G401 (cell line): Measurements from ENCODE around the gene FXN. TPM values are rescaled to one million over a fixed set of nuclear protein-coding genes. Genes with fewer than 3 reads are reported as not detected.
"Not testable (repeated sequence)": the region's sequence is repeated elsewhere in the genome, so short reads cannot be mapped to it uniquely, and the experiment has no call there.

ENCODE experiments used
- DNase-seq: peaks from one replicate; pipeline ENCODE4 v3.0.0-alpha.2; 2015; ENCODE audit warnings: low spot score
- in situ Hi-C: cut with HindIII; loops from 2 replicates; pipeline ENCODE4 v1.10.0; 2016; ENCODE audit warnings: low sequenced_read_pairs, mixed read lengths
- total RNA-seq: library from RNA; depleted of rRNA; stranded (reverse); fragments of >200 nt; shearing (Covaris generic); gene quantifications from 2 replicates; pipeline ENCODE4 v1.2.3, GENCODE V29; 2014

FXN gene
- total RNA-seq, 1 experiment from 2014 or later: 29.9 TPM

DNA sequence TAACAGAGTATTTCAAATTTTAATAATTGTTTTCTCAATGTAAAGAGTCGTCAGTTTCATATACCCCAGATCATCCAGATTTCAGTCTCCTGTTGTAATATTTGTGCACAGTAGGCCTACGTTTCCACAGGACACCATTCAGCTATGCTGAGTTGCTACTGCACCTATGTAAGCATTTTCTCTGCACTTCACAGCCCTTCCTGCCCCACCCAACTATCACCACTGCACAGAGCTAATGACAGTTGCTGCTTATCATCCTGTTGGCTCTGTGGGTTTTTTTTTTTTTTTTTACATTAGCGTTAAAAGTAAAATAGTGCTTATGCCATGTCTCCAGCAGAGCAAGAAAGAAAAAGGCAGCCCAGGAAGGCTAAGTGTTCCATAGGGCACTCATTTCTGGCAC is 15.7 kb upstream of the FXN start:
- in situ Hi-C loops: no loop called here

DNA sequence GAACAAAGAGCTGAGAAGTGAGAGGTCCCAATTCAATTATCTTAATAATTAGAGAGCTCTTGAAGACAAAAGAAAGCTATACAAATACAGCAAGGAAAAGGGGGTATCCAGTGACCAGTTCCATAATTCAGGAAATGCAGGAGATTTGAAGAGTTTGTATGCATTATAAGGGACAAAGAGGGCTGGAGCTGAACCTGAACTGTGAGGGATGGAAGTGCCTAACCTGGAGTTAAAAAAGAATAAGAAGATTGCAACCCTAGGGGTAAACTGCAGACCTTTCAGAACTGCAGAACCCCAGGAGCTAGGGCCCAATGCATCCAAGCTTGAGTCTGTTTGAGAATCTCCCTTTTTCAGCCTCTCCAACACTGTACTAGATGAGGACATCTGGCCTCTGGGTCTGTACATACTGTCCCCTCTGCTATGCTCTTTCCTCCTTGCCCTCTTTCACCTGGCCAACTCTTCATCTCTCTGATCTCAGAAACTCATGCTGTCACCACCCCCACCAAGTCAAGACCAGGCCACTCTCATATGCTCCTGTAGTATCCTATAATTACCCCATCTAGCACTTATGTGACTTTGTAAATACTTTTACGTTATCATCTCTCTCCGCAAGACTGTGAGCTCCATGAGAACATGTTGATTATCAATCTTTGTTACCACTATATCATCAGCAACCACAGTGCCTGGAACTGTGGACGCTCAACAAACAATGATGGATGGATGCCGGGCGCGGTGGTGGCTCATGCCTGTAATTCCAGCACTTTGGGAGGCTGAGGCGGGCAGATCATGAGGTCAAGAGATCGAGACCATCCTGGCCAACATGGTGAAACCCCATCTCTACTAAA is 15.0 kb upstream of the FXN start:
- in situ Hi-C loops: no loop called here
- no peak for DNase-seq

More for the DNA sequence above, 15.7 kb upstream of the FXN start:
- no peak for DNase-seq

DNA sequence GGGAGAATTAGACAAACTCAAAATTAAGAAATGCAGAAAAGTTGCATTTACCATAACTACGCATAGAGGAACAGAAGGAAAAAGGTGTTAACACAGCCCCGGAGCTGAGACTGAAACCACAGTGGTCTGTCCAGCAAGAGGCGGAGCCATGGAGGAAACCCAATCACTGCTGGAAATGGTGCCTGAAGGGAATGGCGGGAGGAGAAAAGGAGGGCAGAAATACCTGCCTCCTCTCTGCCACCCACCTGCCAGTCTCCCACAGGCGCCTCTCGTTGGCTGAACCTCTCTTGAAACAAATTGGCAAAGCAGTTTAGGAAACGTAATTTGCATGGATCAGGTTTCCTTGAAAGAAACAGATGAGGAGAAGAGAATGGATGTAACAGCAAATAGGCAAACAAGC is 11.9 kb upstream of the FXN start:
- in situ Hi-C loops: no loop called here
- DNase-seq: peak; percentile 81

DNA sequence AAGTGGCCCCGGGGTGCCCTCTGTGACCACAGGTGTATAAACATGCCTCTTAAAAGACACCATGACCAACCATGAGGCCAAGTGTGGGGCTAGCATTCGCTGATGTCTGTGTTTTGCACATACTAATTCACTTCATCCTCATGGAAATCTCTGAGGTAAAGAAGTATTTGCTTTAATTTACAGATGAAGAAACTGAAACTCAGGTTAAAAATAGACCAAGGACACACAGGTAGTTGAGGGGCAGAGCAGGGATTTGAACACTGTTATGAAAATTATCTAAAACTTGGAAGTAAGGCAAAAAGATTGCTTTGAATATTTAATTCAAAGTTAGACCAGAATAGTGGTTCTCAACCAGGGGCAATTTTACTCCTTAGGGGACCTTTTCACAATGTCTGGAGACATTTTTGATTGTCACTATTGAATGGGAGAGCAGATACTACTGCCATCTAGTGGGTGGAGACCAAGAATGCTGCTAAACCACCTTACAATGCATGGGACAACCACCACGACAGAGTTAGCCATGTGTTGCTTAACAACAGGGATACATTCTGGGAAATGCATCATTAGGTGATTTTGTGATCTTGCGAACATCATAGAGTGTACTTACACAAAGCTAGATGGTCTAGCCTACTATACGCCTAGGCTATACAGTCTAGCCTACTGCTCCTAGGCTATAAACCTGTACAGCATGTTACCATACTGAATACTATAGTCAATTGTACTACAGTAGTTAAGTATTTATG is 8.0 kb upstream of the FXN start:
- DNase-seq: peak; percentile 87

DNA sequence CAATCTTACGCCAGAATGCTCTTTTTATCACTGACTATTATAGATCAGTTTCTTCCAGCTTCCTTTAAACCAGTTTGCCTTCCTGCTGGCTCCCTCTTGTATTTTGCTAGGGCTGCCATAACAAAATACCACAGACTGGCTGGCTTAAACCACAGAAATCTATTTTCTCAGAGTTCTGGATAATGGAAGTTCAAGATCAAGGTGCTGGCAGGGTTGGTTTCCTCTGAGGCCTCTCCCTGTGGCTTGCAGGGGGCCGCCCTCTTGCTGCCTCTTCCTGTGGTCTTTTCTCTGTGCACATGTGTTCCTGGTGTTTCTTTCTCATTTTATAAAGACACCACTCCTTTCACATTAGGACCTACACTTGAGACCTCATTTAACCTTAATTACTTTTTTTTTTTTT is 6.8 kb upstream of the FXN start:
- no peak for DNase-seq
- in situ Hi-C loops: no loop called here

More for the DNA sequence above, 8.0 kb upstream of the FXN start:
- in situ Hi-C loops: no loop called here

DNA sequence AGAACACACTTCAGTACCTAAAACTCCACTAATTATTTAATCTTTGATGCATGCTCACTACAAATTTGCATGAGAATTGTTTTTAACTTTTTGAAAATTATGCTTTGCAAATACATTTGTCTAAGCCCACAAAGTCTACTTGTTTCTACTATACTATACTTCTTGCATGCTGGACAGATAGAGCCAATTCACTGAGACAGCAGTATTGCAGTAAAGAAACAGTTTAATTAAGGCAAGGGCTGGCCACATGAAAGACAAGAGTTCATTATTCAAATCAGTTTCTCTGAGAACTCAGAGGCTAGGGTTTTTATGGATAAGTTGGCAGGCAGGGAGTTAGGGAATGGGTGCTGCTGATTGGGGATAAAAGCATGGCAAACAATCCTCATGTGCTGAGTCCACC is 6.0 kb upstream of the FXN start:
- no peak for DNase-seq
- in situ Hi-C loops: no loop called here

DNA sequence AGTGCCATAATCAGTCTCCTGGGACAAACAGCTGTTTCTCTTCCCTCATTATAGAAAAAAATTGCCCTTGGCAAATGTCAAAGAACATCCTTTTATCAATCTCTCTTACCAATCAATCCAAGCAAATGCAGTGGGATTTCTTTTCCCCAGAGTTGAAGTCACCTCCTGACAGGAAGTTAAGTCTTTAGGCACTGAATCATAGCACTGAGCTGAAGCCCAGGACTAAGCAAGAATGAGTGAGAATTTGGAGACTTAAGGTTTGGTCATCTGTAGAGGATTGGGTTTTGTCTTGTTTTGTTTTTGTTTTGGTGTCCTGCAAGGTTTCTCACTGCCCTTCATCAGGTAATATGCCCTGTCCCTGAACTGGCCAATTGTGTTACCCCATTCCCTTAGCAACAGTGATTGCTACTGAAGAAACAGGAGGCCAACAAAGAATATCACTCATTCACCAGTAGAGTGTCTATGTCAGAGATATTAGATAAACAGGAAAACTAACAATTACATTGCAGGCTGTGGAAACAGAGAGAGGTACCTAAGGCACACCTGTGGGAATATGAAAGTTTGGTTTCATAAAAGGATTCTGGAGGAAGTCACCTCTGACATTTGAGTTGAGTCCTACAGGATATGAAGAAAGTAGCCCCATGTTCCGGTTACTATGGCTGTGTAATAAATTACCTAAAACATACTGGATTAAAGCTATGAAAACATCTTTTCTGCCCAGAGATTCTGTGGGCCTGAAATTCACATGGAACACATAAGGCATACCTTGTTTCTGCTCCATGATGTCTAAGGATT is 4.5 kb upstream of the FXN start:
- in situ Hi-C loops: no loop called here
- no peak for DNase-seq

DNA sequence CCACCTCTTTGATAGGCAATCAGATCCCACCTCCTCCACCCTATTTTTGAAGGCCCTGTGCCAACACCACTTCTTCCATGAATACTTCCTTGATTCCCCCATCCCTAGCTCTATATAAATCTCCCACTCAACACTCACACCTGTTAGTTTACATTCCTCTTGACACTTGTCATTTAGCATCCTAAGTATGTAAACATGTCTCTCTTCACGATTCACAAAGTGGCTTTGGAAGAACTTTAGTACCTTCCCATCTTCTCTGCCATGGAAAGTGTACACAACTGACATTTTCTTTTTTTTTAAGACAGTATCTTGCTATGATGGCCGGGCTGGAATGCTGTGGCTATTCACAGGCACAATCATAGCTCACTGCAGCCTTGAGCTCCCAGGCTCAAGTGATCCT is 1.5 kb upstream of the FXN start:
- no peak for DNase-seq
- in situ Hi-C loops: no loop called here

DNA sequence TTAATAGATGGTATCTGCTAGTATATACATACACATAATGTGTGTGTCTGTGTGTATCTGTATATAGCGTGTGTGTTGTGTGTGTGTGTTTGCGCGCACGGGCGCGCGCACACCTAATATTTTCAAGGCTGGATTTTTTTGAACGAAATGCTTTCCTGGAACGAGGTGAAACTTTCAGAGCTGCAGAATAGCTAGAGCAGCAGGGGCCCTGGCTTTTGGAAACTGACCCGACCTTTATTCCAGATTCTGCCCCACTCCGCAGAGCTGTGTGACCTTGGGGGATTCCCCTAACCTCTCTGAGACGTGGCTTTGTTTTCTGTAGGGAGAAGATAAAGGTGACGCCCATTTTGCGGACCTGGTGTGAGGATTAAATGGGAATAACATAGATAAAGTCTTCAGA is 757 bp downstream of the FXN start:
- in situ Hi-C loops: no loop called here
- peak; percentile 31 for DNase-seq

DNA sequence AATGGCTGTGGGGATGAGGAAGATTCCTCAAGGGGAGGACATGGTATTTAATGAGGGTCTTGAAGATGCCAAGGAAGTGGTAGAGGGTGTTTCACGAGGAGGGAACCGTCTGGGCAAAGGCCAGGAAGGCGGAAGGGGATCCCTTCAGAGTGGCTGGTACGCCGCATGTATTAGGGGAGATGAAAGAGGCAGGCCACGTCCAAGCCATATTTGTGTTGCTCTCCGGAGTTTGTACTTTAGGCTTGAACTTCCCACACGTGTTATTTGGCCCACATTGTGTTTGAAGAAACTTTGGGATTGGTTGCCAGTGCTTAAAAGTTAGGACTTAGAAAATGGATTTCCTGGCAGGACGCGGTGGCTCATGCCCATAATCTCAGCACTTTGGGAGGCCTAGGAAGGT is 1.2 kb downstream of the FXN start:
- in situ Hi-C loops: no loop called here

DNA sequence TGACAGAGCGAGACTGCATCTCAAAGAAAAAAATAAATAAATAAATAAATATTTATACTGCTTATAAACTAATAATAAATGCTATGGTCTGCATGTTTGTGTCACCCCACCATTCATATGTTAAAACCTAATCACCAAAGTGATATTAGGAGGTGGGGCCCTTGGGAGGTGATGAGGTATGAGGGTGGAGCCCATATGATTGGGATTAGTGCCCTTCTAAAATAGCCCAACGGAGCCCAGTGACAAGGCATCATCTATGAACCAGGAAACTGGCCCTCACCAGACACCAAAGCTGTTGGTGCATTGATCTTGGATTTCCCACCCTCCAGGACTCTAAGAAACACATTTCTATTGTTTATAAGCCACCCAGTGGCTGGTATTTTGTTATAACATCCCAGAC is 5.1 kb downstream of the FXN start:
- in situ Hi-C loops: no loop called here
- no peak for DNase-seq

More for the DNA sequence above, 1.2 kb downstream of the FXN start:
- DNase-seq: no peak

DNA sequence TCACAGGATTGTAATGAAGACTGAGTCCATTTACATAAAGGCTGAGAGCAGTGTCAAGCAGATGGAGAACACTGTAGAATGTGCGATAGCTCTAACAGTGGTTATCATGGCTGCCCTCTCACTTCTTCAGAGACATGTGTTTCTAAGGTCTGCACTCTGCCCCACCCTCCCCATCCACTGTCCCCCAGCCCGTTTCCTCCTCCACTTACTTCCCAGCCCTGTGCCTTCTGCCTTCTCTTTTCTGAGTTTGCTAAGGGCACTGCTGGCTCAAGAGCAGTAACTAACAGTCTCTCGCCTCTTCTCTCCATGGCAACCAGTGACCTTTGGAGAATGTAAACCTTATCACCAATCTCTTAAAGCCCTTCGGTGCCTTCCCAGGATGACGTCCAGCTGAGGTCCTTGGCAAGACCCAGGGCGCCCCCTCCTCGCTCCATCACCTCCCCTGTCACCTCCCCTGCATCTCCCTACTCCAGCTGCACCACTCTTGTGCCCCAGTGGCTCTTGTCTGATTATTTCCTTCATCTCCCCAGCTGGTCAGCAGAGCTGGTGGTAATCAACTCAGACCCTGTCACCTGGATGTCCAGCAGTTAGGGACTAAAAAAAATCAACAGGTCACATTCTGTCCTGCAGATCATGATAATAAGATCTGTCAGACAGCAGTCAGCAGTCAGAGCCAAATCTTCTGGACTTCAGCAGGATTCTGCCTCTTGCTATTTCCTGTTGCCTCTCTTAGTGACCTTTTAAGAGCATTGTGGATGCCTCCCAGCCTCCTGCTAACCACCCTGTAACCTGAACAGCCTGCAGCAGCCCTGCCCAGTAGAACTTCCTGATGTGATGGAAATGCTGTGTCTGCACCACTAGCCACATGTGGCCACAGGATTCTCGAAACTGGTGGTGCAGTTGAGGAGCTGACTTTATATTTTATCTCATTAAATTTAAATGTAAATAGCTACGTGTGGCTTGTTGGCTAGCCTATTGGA is 9.0 kb downstream of the FXN start:
- in situ Hi-C loops: no loop called here
- no peak for DNase-seq

DNA sequence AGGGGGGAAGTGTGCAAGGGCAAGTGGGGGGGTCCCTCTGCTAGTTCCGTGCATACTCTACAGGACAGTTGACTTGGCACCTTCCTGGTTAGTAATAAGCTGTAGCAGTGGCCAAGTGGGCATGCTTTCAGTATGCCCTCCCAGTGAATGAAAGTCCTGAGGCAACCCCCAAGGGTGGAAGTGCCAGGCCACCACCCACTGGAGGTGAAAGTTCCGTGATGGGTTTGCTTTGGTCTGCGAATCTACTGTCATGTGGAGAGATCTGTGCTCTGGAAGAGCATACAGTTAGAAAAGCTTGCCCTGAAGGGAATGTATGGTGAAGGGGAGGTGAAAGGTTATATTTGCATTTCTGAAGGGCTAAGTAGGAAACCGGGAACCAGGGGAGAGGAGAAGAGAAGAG is 10.3 kb downstream of the FXN start:
- no peak for DNase-seq
- in situ Hi-C loops: no loop called here

DNA sequence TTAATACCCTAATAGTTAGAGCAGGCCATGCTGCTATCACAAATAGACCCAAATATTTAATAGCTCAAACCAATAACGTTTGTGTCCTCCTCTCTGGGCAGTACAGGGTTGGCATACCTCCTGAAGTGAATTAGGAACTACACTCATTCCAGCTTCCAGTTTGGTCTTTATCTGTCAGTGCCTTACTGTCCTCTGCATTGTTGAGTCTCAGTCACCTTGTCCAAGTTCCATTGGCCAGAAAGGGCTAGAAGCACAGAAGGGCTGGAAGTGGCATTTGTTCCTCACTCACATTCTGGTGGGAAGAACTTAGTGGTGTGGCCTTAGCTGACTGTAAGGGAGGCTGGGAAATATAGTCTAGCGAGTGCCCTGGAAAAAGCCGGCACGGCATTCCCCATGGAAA is 11.2 kb downstream of the FXN start:
- in situ Hi-C loops: no loop called here
- DNase-seq: no peak

DNA sequence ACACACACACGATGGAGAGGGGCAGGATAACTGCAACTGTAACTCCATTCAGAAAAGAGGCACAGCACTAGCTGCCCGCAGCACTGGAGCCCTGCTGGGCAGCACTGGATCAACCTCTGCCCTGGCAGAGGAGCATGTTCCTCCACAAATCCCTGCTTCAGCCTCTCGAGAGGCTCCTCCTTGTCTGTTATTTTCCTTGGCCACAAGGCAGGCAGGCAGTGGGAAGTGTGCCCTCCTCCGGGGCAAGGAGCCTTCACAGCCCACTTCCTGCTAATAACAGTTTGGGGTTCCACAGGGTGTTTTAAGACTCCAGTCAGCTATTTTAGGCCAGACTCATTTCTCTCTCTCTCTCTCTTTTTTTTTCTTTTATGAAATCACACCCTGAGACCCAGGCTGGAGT is 11.8 kb downstream of the FXN start:
- DNase-seq: no peak
- in situ Hi-C loops: no loop called here

DNA sequence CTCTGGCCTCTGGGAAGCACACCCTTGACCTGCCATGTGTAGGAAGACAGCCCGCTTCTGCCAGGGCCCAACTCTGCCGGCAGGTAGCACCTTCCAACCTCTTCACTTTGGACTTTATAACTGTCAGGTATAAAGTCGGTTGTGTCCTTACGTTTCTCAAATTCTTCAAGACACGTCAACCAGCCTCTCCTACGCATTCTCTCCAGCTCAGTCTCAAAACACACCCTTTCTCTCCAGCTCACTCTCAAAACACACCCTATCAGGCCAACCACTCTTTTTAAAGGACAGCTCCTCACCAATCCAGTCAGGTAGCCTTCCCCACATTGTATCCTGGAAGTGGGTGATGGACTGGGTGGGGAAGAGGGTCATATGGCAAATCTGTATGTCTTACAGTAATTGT is 13.5 kb downstream of the FXN start:
- in situ Hi-C loops: no loop called here
- DNase-seq: no peak

DNA sequence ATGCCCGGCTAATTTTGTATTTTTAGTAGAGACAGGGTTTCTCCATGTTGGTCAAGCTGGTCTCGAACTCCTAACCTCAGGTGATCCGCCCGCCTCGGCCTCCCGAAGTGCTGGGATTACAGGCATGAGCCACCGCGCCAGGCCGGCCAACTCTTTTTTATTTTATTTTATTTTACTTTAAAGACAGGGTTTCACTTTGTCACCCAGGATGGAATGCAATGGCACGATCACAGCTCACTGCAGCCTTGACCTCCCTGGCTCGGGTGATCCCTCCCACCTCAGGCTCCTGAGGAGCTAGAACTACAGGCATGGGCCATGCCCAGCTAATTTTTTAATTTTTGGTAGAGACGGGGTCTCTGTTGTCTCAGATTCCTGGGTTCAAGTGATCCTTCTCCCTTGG is 15.4 kb downstream of the FXN start:
- DNase-seq, in situ Hi-C loops: not testable (repeated sequence)

DNA sequence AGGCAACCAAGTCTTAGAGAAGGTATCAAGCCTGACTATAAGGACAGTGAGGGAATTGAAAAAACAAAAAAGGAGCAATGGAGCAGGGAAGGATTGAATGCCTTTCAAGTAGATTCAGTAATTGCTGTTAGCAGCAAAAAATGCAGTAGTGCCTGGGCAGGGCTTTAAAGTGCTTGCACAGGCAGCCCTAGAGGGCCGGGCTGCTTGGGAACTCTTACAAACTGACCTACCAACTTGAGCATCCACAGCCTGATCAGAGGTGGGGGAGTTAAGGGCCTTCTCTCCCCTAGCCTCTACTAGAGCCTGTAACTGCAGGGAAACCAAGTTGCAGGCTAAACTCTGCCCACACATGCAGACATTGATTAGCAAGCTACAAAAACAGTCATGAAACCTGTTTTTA is 19.4 kb downstream of the FXN start:
- in situ Hi-C loops: no loop called here
- DNase-seq: no peak
